ENCODE data around the gene PLCD1.

DNA sequence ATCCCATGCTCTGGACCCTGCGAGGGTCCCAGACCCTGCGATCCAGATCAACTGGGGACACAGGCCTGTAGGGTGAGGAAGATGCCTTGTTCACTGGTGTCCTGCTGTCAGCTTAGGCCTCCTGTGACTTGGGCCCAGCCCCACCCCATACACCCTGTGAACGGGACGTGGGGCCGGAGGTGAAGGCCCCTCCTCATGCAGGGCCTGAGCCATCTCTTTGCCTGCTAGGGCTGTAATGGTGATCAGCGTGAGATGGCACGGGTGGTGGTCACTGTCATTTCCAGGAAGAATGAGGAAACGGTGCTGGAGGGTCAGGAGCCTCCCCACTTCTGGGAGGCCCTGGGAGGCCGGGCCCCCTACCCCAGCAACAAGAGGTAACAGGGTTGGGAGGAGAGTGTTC, 26.5 kb downstream of the PLCD1 start:
- TF ChIP-seq CTCF (conservative IDR thresholded peaks at IDR 0.05) = no peak
- no peak for TF ChIP-seq EZH2 (IDR thresholded peaks at IDR 0.05; ENCODE audit: low read depth)
